Breast epithelium (tissue), 3 donors: ENCODE measurements around the gene SHLD2.

Source experiments
- CTCF ChIP-seq, 3 donors: fragments of 450-650 bp; IDR thresholded peaks; one replicate each; pipeline ENCODE4 v1.5.1; 2016 to 2017; ENCODE audit warnings: antibody characterized with exemption in 3 of 3, mild to moderate bottlenecking in 3 of 3, moderate library complexity in 3 of 3
- POLR2A ChIP-seq: fragments of 450-650 bp; IDR thresholded peaks from one replicate; pipeline ENCODE4 v1.6.1; 2016; ENCODE audit warnings: antibody characterized with exemption, mild to moderate bottlenecking, moderate library complexity
- POLR2AphosphoS5 ChIP-seq, 3 donors: sonication (generic); formaldehyde crosslinking; IDR thresholded peaks; one replicate each; pipeline ENCODE4 v1.6.1; 2017; ENCODE audit warnings: antibody characterized with exemption in 3 of 3

- TF ChIP-seq POLR2A (no peak), CTCF (IDR thresholded peaks at IDR 0.05) (no peak), POLR2AphosphoS5 (IDR thresholded peaks at IDR 0.05) (no peak)
Measured at GRCh38 chr10:87092861-87093631, 2.0 kb upstream of the SHLD2 start.
